DOHH2 (cell line): ENCODE data around the gene SDS.

Experiments
- H3F3A ChIP-seq: fragments of 200-600 bp; sonication (generic), shearing (Covaris generic); 2 replicates; pipeline ENCODE4 v1.6.0; 2016; ENCODE audit warnings: antibody characterized with exemption, mild to moderate bottlenecking; ENCODE audit not compliant: control insufficient read depth, insufficient read depth
- H3K27ac ChIP-seq: fragments of 200-600 bp; sonication (generic); 2 replicates; pipeline ENCODE4 v1.5.1; 2014; ENCODE audit warnings: low read depth, mild to moderate bottlenecking, low read length, moderate library complexity
- H3K27me3 ChIP-seq: fragments of 200-600 bp; sonication (generic); 2 replicates; pipeline ENCODE4 v1.6.1; 2014; ENCODE audit warnings: mild to moderate bottlenecking, low read length, mixed read lengths; ENCODE audit not compliant: control insufficient read depth
- H3K36me3 ChIP-seq: fragments of 200-600 bp; sonication (generic); 2 replicates; pipeline ENCODE4 v1.6.1; 2014; ENCODE audit warnings: mild to moderate bottlenecking, low read length, moderate library complexity, mixed read lengths; ENCODE audit not compliant: control insufficient read depth
- H3K4me1 ChIP-seq: fragments of 200-600 bp; sonication (generic); 2 replicates; pipeline ENCODE4 v1.6.1; 2014; ENCODE audit warnings: mild to moderate bottlenecking, low read length, mixed read lengths; ENCODE audit not compliant: control insufficient read depth
- H3K4me2 ChIP-seq: fragments of 200-600 bp; sonication (generic); 2 replicates; pipeline ENCODE4 v1.6.0; 2014; ENCODE audit warnings: mild to moderate bottlenecking, low read length, moderate library complexity
- H3K4me3 ChIP-seq: fragments of 200-600 bp; sonication (generic); 2 replicates; pipeline ENCODE4 v1.5.1; 2014; ENCODE audit warnings: mild to moderate bottlenecking, low read length, mixed read lengths
- H3K79me2 ChIP-seq: fragments of 200-600 bp; sonication (generic); 2 replicates; pipeline ENCODE4 v1.6.1; 2014; ENCODE audit warnings: mild to moderate bottlenecking, low read length, mixed read lengths; ENCODE audit not compliant: control insufficient read depth
- H3K9me2 ChIP-seq: fragments of 200-600 bp; sonication (generic); replicated peaks from 2 replicates; pipeline ENCODE4 v1.6.1; 2014; ENCODE audit warnings: mild to moderate bottlenecking, low read length, mixed read lengths; ENCODE audit not compliant: control insufficient read depth
- H3K9me3 ChIP-seq: fragments of 200-600 bp; sonication (generic); 2 replicates; pipeline ENCODE4 v1.6.1; 2014; ENCODE audit warnings: antibody characterized with exemption, low read length, mixed read lengths; ENCODE audit not compliant: control insufficient read depth, insufficient read depth
- H4K20me1 ChIP-seq: fragments of 200-600 bp; sonication (generic); 2 replicates; pipeline ENCODE4 v1.6.0; 2014; ENCODE audit warnings: low read depth, mild to moderate bottlenecking, antibody characterized with exemption, low read length, moderate library complexity; ENCODE audit not compliant: control insufficient read depth, insufficient read depth
- EZH2phosphoT487 ChIP-seq: fragments of 200-600 bp; sonication (generic); IDR thresholded peaks from 2 replicates; pipeline ENCODE4 v1.6.1; 2017; ENCODE audit warnings: borderline replicate concordance, mild to moderate bottlenecking, antibody characterized with exemption, low read length, moderate library complexity, mixed read lengths
- TF ChIP-seq, protein P1 (sequence below): fragments of 200-600 bp; sonication (generic); IDR thresholded peaks from one replicate; pipeline ENCODE4 v1.5.1; 2014; ENCODE audit warnings: antibody characterized with exemption, mild to moderate bottlenecking, low read depth, low read length; ENCODE audit not compliant: poor library complexity, severe bottlenecking

Gene SDS

DNA sequence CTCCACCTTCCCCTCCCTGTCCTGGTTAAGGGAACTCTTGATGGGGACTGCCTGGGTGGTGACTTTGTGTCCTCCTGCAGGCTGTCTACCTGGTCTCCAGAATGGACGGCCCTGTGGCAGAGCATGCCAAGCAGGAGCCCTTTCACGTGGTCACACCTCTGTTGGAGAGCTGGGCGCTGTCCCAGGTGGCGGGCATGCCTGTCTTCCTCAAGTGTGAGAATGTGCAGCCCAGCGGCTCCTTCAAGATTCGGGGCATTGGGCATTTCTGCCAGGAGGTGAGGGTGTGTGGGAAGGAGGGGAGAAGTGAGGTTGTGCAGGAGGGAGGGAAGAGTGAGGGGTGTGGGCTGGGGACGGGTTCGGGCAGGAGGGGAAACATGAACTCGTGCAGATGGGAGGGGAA lies 24.2 kb upstream of the SDS start:
- Histone ChIP-seq H3K27ac (no peak overlapping the region), H3K79me2 (no peaks in the 10 kb centered on the region), H3K4me2 (no peak overlapping the region), H3K27me3 (peaks cover 36% of the 10 kb centered on the region), H4K20me1 (no peaks in the 10 kb centered on the region), H3K9me2 (no peaks in the 10 kb centered on the region), H3F3A (no peaks in the 10 kb centered on the region), H3K4me1 (peaks cover 14% of the 10 kb centered on the region), H3K9me3 (peaks cover 3% of the 10 kb centered on the region; the same call in 1 of the 2 replicates), H3K4me3 (no peak overlapping the region), H3K36me3 (no peaks in the 10 kb centered on the region)
- no peak for TF ChIP-seq EZH2phosphoT487
- TF ChIP-seq, protein P1, sequence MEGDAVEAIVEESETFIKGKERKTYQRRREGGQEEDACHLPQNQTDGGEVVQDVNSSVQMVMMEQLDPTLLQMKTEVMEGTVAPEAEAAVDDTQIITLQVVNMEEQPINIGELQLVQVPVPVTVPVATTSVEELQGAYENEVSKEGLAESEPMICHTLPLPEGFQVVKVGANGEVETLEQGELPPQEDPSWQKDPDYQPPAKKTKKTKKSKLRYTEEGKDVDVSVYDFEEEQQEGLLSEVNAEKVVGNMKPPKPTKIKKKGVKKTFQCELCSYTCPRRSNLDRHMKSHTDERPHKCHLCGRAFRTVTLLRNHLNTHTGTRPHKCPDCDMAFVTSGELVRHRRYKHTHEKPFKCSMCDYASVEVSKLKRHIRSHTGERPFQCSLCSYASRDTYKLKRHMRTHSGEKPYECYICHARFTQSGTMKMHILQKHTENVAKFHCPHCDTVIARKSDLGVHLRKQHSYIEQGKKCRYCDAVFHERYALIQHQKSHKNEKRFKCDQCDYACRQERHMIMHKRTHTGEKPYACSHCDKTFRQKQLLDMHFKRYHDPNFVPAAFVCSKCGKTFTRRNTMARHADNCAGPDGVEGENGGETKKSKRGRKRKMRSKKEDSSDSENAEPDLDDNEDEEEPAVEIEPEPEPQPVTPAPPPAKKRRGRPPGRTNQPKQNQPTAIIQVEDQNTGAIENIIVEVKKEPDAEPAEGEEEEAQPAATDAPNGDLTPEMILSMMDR, result no peak

DNA sequence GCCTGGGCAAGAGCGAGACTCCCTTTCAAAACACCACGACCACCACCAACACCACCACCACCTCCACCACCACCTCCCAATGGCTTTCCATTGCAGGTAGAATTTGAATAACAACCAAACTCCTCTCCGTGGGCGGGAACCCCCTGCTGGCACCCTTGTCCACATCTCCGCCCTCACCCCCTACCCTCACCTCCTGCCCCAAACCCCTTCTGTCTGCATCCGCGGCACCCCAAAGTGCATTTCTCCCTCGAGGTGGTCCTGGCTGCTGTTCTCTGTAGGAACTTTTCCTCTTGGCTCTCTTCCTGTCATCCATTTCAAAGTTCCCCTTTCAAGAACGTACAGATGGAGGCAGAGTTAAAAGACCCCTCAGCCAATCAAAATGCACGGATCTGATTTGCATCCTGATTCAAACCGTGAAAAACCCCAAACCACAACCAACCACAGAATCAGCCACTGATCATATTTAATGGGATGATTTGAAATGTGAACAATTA lies 22.3 kb upstream of the SDS start:
- H3F3A ChIP-seq, result no peaks in the 10 kb centered on the region
- TF ChIP-seq, protein P1, result no peak
- TF ChIP-seq EZH2phosphoT487, result no peak
- peaks cover 3% of the 10 kb centered on the region; the same call in 1 of the 2 replicates for H3K9me3 ChIP-seq
- H3K27ac ChIP-seq, result no peak overlapping the region
- H3K79me2 ChIP-seq, result no peaks in the 10 kb centered on the region
- peaks cover 44% of the 10 kb centered on the region for H3K27me3 ChIP-seq
- peak overlapping the region; percentile 64 for H3K4me2 ChIP-seq
- H3K4me1 ChIP-seq, result peaks cover 24% of the 10 kb centered on the region
- no peaks in the 10 kb centered on the region for H3K36me3 ChIP-seq
- H3K9me2 ChIP-seq, result no peaks in the 10 kb centered on the region
- peak overlapping the region; percentile 30; the same call in 1 of the 2 replicates for H3K4me3 ChIP-seq
- H4K20me1 ChIP-seq, result no peaks in the 10 kb centered on the region

DNA sequence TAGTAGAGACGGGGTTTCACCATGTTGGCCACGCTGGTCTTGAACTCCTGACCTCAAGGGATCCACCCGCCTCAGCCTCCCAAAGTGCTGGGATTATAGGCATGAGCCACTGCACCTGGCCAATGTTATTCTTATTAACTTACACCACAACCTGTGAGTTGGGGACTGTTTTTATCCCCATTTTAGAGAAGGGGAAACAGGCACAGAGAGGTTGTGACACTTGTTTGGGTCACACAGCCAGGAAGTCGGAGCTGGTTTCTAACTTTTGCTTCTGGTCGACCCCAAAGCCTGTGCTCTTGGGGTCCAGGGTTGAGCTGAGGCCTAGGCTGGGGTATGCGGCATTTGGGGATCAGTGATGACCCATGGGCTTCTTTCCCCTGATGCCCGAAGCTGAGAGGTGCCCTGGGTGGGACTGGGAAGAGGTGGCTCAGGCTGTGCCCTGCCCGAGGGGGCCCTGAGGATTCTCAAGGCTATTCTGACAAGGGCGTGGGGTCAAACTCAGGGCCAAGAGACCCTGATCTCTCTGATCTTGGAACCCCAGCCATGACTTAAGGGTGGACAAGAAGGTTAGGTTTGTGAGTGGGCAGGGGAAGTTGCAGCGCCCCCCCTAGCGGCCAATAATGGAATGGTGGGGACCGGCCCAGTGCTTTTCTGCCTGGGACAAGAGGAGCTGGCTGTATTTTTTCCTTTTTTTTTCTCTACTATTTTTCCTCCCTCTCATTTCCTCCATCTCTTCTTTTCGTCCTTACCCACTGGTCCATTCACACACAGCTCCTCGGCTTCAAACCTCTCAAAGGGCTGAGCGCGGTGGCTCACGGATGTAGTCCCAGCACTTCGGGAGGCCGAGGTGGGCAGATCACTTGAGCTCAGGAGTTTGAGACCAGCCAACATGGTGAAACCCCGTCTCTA lies 21.5 kb upstream of the SDS start:
- Histone ChIP-seq H3K4me3 (no peak overlapping the region), H4K20me1 (no peaks in the 10 kb centered on the region), H3K4me1 (peaks cover 24% of the 10 kb centered on the region), H3K27me3 (peaks cover 42% of the 10 kb centered on the region), H3K79me2 (no peaks in the 10 kb centered on the region), H3K36me3 (no peaks in the 10 kb centered on the region), H3K9me3 (peaks cover 3% of the 10 kb centered on the region; the same call in 1 of the 2 replicates), H3F3A (no peaks in the 10 kb centered on the region), H3K9me2 (no peaks in the 10 kb centered on the region), H3K4me2 (peak overlapping the region; percentile 64; the same call in 1 of the 2 replicates), H3K27ac (no peak overlapping the region)
- no peak for TF ChIP-seq EZH2phosphoT487
- TF ChIP-seq, protein P1, result peak; percentile 97
